Ishikawa (cell line): ENCODE measurements around the gene CMTM8.

Source experiments
- CEBPB ChIP-seq: IDR thresholded peaks from 2 replicates; pipeline ENCODE4 v1.6.1; 2012
- EP300 ChIP-seq: IDR thresholded peaks from 2 replicates; pipeline ENCODE4 v1.6.1; 2012; ENCODE audit warnings: borderline replicate concordance
- FOXM1 ChIP-seq: IDR thresholded peaks from 2 replicates; pipeline ENCODE4 v1.6.1; 2012; ENCODE audit warnings: low read depth, borderline replicate concordance
- NFIC ChIP-seq: IDR thresholded peaks from 2 replicates; pipeline ENCODE4 v1.6.1; 2012
- TCF12 ChIP-seq: IDR thresholded peaks from 2 replicates; pipeline ENCODE4 v1.6.1; 2012; ENCODE audit warnings: low read depth
- YY1 ChIP-seq: IDR thresholded peaks from 2 replicates; pipeline ENCODE4 v1.6.1; 2012; ENCODE audit warnings: low read depth
- TF ChIP-seq, protein P1 (sequence below): IDR thresholded peaks from 2 replicates; pipeline ENCODE4 v1.6.1; 2012
- TF ChIP-seq, protein P2 (sequence below): IDR thresholded peaks from 2 replicates; pipeline ENCODE4 v1.6.1; 2012; ENCODE audit warnings: low read depth, mild to moderate bottlenecking

DNA sequence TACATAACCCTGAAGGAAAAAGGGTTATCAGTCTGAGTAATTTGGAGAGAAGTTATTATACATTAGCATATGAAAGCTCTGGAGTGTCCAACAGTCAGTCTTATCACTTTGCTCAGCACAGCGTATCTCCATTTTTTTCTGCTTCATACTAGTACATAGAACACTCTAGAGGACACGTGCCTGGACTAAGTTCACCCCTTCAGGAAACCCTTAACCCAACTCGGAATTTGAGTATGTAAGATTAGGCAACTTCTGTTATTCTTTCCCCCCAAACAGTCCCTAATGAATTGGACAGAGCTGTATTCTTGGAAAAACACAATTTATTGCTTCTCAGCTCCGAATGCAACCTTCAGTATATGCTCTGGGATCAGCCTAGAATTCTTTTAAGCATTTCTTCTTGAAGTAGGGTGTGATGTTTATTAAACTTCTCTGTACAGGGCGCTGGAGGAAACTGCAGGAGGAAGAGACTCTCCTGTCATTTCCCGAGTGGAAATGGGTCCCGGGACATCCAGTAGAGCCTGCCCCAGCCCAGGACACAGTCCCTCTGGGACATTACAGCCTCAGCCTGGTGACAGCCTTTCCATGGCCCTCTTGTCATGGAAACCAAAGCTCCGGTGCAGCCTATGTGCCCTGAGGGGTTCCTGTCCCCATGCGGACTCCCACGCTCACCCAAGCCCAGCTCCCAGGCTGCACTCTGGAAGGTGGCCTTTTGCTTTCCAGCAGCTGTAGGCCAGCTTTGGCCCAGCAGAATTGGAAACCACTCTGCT lies 37.3 kb upstream of the CMTM8 start:
- TF ChIP-seq, protein P1, sequence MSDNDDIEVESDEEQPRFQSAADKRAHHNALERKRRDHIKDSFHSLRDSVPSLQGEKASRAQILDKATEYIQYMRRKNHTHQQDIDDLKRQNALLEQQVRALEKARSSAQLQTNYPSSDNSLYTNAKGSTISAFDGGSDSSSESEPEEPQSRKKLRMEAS: no peak
- no peak for TF ChIP-seq CEBPB
- no peak for TF ChIP-seq NFIC
- TF ChIP-seq FOXM1: no peak
- no peak for TF ChIP-seq TCF12
- TF ChIP-seq YY1: no peak
- no peak for TF ChIP-seq EP300
- TF ChIP-seq, protein P2, sequence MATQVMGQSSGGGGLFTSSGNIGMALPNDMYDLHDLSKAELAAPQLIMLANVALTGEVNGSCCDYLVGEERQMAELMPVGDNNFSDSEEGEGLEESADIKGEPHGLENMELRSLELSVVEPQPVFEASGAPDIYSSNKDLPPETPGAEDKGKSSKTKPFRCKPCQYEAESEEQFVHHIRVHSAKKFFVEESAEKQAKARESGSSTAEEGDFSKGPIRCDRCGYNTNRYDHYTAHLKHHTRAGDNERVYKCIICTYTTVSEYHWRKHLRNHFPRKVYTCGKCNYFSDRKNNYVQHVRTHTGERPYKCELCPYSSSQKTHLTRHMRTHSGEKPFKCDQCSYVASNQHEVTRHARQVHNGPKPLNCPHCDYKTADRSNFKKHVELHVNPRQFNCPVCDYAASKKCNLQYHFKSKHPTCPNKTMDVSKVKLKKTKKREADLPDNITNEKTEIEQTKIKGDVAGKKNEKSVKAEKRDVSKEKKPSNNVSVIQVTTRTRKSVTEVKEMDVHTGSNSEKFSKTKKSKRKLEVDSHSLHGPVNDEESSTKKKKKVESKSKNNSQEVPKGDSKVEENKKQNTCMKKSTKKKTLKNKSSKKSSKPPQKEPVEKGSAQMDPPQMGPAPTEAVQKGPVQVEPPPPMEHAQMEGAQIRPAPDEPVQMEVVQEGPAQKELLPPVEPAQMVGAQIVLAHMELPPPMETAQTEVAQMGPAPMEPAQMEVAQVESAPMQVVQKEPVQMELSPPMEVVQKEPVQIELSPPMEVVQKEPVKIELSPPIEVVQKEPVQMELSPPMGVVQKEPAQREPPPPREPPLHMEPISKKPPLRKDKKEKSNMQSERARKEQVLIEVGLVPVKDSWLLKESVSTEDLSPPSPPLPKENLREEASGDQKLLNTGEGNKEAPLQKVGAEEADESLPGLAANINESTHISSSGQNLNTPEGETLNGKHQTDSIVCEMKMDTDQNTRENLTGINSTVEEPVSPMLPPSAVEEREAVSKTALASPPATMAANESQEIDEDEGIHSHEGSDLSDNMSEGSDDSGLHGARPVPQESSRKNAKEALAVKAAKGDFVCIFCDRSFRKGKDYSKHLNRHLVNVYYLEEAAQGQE: no peak
